GM13977 (cell line): ENCODE data around the gene NPR3.
"Not testable (repeated sequence)": the region's sequence is repeated elsewhere in the genome, so short reads cannot be mapped to it uniquely, and the experiment has no call there.

Experiments used
- DNase-seq: peaks from one replicate; pipeline ENCODE4 v3.0.0; 2012; ENCODE audit warnings: low spot score
- in situ Hi-C: fragments of 300-500 bp; cut with MboI; formaldehyde crosslinking; loops from one replicate; pipeline ENCODE4 v1.12.0; 2022; ENCODE audit warnings: low sequenced_read_pairs, low pct_unique_long_range_greater_than_20kb, mixed read lengths, inconsistent platforms; ENCODE audit not compliant: unreplicated experiment
- TF ChIP-seq, protein P1 (sequence below): IDR thresholded peaks from 2 replicates; pipeline ENCODE4 v1.5.1; 2012; ENCODE audit warnings: mild to moderate bottlenecking, control low read depth; ENCODE audit not compliant: insufficient read depth; ENCODE audit errors: extremely low read depth, missing control alignments

Gene NPR3

DNA sequence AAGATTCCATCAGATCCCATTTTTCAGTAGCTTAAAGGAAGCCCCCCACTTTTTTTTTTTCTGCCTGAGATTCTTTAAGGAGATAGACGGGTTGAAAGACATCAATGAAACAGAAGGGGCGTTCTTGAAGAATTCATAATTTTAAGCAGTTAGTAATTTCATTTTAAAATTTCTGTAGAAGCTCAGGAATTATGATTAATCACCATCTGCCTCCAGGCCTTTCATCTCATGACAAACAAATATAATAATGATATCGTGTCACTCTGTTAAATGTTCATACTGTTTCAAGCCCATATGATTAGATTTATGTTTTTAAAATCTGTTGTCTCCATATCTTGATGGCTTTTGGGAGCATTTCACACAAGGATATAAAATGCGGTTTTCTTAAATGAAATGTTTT is 75.2 kb downstream of the NPR3 start:
- DNase-seq, result no peak
- in situ Hi-C loops, result no loop called here

DNA sequence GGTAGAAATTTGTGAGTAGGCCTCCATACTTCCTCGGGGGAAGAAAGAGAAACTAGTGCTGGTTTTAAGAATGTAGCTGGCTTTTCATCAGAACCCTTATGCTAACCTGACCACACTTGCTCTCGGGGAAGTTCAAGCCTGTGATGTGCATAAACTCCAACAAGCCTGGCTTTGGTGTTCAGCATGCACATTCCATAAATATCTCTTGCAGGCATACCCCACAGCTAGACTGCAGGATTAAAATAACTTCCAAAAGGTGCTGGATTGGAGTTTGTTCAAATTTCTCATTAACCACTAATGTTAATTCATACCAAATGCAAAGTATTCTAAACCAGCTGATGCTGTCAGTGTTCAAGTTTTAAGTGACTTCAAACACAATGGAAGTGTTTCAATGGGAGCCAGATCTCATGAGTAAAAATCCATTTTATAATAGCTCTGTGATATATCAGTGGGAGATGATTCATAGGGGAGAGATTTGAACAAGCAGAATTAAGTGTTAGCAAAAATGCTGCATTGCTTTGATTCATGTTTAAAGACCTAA is 79.4 kb downstream of the NPR3 start:
- in situ Hi-C loops, result no loop called here
- DNase-seq, result no peak
- TF ChIP-seq, protein P1, sequence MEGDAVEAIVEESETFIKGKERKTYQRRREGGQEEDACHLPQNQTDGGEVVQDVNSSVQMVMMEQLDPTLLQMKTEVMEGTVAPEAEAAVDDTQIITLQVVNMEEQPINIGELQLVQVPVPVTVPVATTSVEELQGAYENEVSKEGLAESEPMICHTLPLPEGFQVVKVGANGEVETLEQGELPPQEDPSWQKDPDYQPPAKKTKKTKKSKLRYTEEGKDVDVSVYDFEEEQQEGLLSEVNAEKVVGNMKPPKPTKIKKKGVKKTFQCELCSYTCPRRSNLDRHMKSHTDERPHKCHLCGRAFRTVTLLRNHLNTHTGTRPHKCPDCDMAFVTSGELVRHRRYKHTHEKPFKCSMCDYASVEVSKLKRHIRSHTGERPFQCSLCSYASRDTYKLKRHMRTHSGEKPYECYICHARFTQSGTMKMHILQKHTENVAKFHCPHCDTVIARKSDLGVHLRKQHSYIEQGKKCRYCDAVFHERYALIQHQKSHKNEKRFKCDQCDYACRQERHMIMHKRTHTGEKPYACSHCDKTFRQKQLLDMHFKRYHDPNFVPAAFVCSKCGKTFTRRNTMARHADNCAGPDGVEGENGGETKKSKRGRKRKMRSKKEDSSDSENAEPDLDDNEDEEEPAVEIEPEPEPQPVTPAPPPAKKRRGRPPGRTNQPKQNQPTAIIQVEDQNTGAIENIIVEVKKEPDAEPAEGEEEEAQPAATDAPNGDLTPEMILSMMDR, result no peak

More for the DNA sequence above, 75.2 kb downstream of the NPR3 start:
- TF ChIP-seq, protein P1, result no peak

DNA sequence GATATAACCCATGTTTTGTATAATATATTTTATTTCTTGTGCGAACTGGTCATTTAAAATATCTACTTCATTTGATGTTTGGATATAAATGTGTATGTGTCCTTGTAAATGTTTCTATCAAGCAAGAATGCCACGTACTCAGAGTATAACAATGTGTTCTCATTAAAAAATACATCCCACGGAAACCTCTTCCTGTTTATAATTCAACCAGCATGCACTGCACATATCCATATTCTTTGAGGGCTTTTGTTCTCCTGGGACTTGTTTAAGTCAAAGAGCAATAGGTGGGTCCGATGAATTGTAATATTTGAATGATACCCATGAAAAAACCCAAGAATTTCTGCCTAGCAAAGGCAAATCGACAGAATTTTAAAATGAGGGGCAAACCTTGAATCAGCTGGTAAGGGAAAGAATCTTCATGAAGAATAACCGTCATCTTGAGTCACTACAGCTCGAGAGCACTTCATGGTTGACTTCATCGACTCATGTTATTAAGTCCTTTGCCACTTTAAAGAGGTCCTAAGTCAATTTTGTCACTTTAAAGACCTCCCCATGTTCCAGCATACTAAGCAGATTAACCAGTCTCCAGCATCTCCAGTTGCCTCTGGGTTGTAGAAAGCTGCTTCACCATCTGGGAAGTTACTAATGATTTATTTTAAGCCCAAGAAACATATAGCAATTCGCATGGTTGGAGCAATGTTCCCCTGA is 80.6 kb downstream of the NPR3 start:
- TF ChIP-seq, protein P1, result no peak
- no peak for DNase-seq
- in situ Hi-C loops, result no loop called here

DNA sequence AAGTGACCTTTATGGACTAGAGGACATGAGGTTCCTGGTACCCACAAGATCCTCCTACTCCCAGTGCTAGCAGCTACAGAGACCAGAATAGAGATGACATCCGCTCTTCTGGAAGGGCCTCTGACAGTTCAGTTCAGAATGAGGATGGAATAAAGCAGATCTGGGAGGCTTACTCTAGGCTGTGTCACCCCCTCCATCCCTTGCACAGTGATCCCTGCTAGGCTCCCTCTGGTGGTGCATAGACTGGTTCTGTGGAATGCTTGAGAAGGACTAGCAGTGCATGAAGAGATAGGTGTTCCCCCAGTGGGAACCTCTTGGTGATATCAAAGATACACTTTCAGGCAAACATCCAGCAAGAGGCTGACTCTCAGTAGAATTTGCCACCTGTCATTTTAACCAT is 83.0 kb downstream of the NPR3 start:
- no peak for DNase-seq
- in situ Hi-C loops, result no loop called here
- TF ChIP-seq, protein P1, result no peak

DNA sequence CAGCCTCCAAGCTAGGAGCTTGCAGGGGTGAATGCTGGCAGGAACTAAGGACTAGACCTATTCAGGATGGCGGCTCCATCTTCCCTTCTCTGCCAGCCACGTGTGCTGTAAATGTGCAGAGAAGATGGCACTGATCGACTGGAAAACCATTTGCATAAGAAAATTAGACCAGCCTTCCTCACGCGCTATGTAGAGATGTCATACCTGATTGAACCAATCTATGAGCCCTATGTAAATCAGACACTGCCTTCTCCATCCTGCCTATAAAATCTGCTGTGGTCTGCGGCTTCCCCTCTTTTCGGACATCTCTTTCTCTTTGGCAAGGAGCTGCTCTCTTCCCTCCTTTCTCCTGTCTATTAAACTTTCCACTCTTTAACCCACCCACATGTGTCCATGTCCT is 91.6 kb downstream of the NPR3 start:
- in situ Hi-C loops, result no loop called here
- TF ChIP-seq, protein P1, result no peak
- no peak for DNase-seq

DNA sequence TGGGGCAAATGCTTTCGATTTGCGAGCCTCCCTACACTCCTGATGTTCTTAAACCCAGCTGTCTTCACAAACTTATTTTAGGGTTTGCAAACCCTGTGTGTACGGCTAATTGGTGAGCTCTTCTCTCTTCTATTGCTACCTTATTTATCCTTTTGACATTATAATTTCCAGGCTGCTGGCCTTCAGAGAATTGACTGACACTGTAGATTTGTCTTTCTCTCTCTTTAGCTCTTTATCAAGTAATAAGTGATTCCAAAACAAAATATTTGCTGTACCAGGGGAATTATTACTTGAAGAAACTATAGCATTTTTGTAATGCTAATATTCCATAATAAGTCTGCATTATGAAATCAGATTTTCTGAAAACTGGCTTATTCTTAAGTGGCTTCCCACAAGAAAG is 92.5 kb downstream of the NPR3 start:
- in situ Hi-C loops, result no loop called here
- TF ChIP-seq, protein P1, result no peak
- DNase-seq, result no peak

DNA sequence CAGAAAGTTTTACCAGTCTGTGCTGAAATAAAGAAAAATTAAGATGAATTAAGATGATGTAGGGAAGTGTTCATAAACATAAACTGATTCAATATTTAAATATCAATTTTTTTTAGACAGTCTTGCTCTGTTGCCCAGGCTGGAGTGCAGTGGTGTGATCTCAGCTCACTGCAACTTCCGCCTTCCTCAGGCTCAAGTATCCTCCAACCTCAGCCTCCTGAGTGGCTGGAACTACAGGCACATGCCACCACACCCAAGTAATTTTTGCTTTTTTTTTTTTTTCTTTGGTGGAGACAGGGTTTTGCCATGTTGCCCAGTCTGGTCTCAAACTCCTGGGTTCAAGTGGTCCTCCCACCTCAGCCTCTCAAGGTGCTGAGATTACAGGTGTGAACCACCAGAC is 94.3 kb downstream of the NPR3 start:
- DNase-seq, in situ Hi-C loops: not testable (repeated sequence)
